Natural killer cell (primary cell): ENCODE data around the gene OGT. TPM values are rescaled to one million over a fixed set of nuclear protein-coding genes. Genes with fewer than 3 reads are reported as not detected.

Experiments
- ATAC-seq, 3 donors: fragments of 150-1000 bp in 2 of 3; fragments of 200-7000 bp in 1 of 3; cut with Tn5 transposase; 1 replicate in 1 of 3; 2 replicates in 2 of 3; pipeline ENCODE4 v1.10.0; 2021; ENCODE audit warnings: mild to moderate bottlenecking in 2 of 3, moderate library complexity in 2 of 3
- DNase-seq, 2 donors: peaks; one replicate each; pipeline versions ENCODE4 v3.0.0 to v3.0.0-alpha.2; 2013 to 2021; ENCODE audit warnings: mixed read lengths in 1 of 2
- H3K27ac ChIP-seq: one replicate; pipeline ENCODE4 v1.5.1; 2013; ENCODE audit warnings: mild to moderate bottlenecking, low read length
- H3K27me3 ChIP-seq: one replicate; pipeline ENCODE4 v1.6.1; 2013; ENCODE audit warnings: low read length; ENCODE audit not compliant: control insufficient read depth, insufficient read depth
- H3K36me3 ChIP-seq: one replicate; pipeline ENCODE4 v1.6.1; 2013; ENCODE audit warnings: low read length; ENCODE audit not compliant: control insufficient read depth, insufficient read depth
- H3K4me1 ChIP-seq: one replicate; pipeline ENCODE4 v1.6.1; 2013; ENCODE audit warnings: low read length; ENCODE audit not compliant: control insufficient read depth, insufficient read depth
- H3K4me3 ChIP-seq: one replicate; pipeline ENCODE4 v1.5.1; 2013; ENCODE audit warnings: low read length
- H3K9me3 ChIP-seq: one replicate; pipeline ENCODE4 v1.6.1; 2013; ENCODE audit warnings: low read length; ENCODE audit not compliant: control insufficient read depth, insufficient read depth
- H3K27ac Mint-ChIP-seq, 2 donors: one replicate each; pipeline ENCODE4 v1.8.0; 2022; ENCODE audit warnings: mild to moderate bottlenecking in 2 of 2, mixed read lengths in 2 of 2, moderate library complexity in 1 of 2
- H3K27me3 Mint-ChIP-seq, 2 donors: one replicate each; pipeline ENCODE4 v1.8.0; 2022; ENCODE audit warnings: low read depth in 2 of 2, mixed read lengths in 2 of 2
- H3K36me3 Mint-ChIP-seq: one replicate; pipeline ENCODE4 v1.8.0; 2022; ENCODE audit warnings: mixed read lengths
- H3K4me1 Mint-ChIP-seq, 2 donors: one replicate each; pipeline ENCODE4 v1.8.0; 2022; ENCODE audit warnings: mixed read lengths in 2 of 2
- H3K4me3 Mint-ChIP-seq: one replicate; pipeline ENCODE4 v1.8.0; 2022; ENCODE audit warnings: mild to moderate bottlenecking, moderate library complexity, mixed read lengths
- H3K9me3 Mint-ChIP-seq, 2 donors: one replicate each; pipeline ENCODE4 v1.8.0; 2022; ENCODE audit warnings: mixed read lengths in 2 of 2
- CTCF ChIP-seq: fragments of 200-600 bp; IDR thresholded peaks from one replicate; pipeline ENCODE4 v1.8.0; 2022; ENCODE audit warnings: antibody characterized with exemption
- WGBS: methylation state at CpG from one replicate; pipeline ENCODE4 v1.1.7; 2013; ENCODE audit warnings: missing lambda C conversion rate; ENCODE audit not compliant: insufficient coverage; 5-methylcytosine and 5-hydroxymethylcytosine counted together
- intact Hi-C: fragments of 100-400 bp; cut with micrococcal nuclease; formaldehyde crosslinking; loops from one replicate; pipeline ENCODE4 v1.14.2; 2022
- total RNA-seq, 4 donors: library from RNA; stranded (reverse); fragments of 120-200 nt in 1 of 4; gene quantifications; one replicate each; pipeline versions ENCODE4 v1.2.3 to v1.2.4, GENCODE V29; 2013 to 2022

The OGT gene
- total RNA-seq, 3 donors from 2014 or later (not counting 1 experiment from before 2014, with no cell fraction given): 489 to 721 (median 542) TPM

- Histone ChIP-seq H3K9me3 (no peaks in the 10 kb centered on the region), H3K27ac (peak overlapping the region; percentile 11), H3K36me3 (peaks cover 21% of the 10 kb centered on the region), H3K4me3 (no peak overlapping the region), H3K4me1 (peaks cover 18% of the 10 kb centered on the region), H3K27me3 (no peaks in the 10 kb centered on the region)
- H3K27ac Mint-ChIP-seq: peak overlapping the region; percentile 68 to 84
- no peaks in the 10 kb centered on the region for H3K27me3 Mint-ChIP-seq
- no peak for TF ChIP-seq CTCF
- H3K4me3 Mint-ChIP-seq: peak overlapping the region; percentile 25
- 68% methylated on average over 26 of the region's 26 CpGs for WGBS
- intact Hi-C loops: no loop called here
- DNase-seq (peak; percentile 9 to 15), ATAC-seq (peak in 2 of 3 donors; percentile 57 to 63)
- H3K36me3 Mint-ChIP-seq: no peaks in the 10 kb centered on the region
- peaks cover 0 to 19% of the 10 kb centered on the region in 2 donors for H3K4me1 Mint-ChIP-seq
- no peaks in the 10 kb centered on the region for H3K9me3 Mint-ChIP-seq
Measured at GRCh38 chrX:71579136-71579989, 46.5 kb downstream of the OGT start.

GRCh38 chrX:71579990-71580380, 47.1 kb downstream of the OGT start:
- Histone ChIP-seq H3K27ac (peak overlapping the region; percentile 11), H3K36me3 (peaks cover 14% of the 10 kb centered on the region), H3K27me3 (no peaks in the 10 kb centered on the region), H3K9me3 (no peaks in the 10 kb centered on the region), H3K4me3 (no peak overlapping the region), H3K4me1 (peaks cover 18% of the 10 kb centered on the region)
- H3K27me3 Mint-ChIP-seq: no peaks in the 10 kb centered on the region
- DNase-seq (no peak), ATAC-seq (no peak)
- peak overlapping the region; percentile 68 to 84 for H3K27ac Mint-ChIP-seq
- WGBS: 80% methylated on average over 5 of the region's 7 CpGs
- H3K4me1 Mint-ChIP-seq: peaks cover 0 to 19% of the 10 kb centered on the region in 2 donors
- intact Hi-C loops: no loop called here
- H3K9me3 Mint-ChIP-seq: no peaks in the 10 kb centered on the region
- no peak for TF ChIP-seq CTCF
- H3K4me3 Mint-ChIP-seq: no peak overlapping the region
- no peaks in the 10 kb centered on the region for H3K36me3 Mint-ChIP-seq

- no peaks in the 10 kb centered on the region for H3K27me3 Mint-ChIP-seq
- Histone ChIP-seq H3K4me3 (no peak overlapping the region), H3K27me3 (no peaks in the 10 kb centered on the region), H3K9me3 (no peaks in the 10 kb centered on the region), H3K36me3 (peaks cover 6% of the 10 kb centered on the region), H3K27ac (no peak overlapping the region), H3K4me1 (peaks cover 18% of the 10 kb centered on the region)
- peaks cover 0 to 19% of the 10 kb centered on the region in 2 donors for H3K4me1 Mint-ChIP-seq
- H3K9me3 Mint-ChIP-seq: no peaks in the 10 kb centered on the region
- DNase-seq (no peak), ATAC-seq (no peak)
- peak overlapping the region; percentile 41 to 49 for H3K27ac Mint-ChIP-seq
- no peak overlapping the region for H3K4me3 Mint-ChIP-seq
- WGBS: 100% methylated on average over 4 of the region's 5 CpGs
- intact Hi-C loops: no loop called here
- no peak for TF ChIP-seq CTCF
- no peaks in the 10 kb centered on the region for H3K36me3 Mint-ChIP-seq
Measured at GRCh38 chrX:71581210-71581609, 48.3 kb downstream of the OGT start.
